ENCODE results near the gene ENKUR.
"Not testable (repeated sequence)": the region's sequence is repeated elsewhere in the genome, so short reads cannot be mapped to it uniquely, and the experiment has no call there.

ENKUR gene

DNA sequence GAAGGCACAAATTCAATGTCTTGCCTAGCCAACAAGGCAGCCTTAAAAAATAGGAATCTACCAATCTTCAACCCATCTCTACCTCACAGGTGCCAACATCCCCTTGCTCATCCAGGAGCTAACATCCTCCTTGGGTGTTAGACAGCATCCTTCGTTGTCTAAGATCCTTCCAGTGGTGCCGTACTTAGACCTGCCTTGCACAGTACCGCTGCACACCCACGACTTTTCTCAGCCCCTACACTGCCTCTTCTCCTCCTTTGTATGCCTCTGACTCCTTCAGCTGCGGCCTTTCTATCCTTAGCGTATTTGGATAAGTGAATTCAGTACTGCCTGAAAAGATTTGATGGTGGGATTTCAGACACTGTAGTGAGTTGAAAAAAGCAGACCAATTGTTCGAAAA lies 47.6 kb downstream of the ENKUR start:
- DNase-seq (ENCODE audit: insufficient read length, low spot score) (no peak), FAIRE-seq (no peak)
- TF ChIP-seq POLR2A (IDR thresholded peaks at IDR 0.05; ENCODE audit: low read depth, low read length), result no peak

DNA sequence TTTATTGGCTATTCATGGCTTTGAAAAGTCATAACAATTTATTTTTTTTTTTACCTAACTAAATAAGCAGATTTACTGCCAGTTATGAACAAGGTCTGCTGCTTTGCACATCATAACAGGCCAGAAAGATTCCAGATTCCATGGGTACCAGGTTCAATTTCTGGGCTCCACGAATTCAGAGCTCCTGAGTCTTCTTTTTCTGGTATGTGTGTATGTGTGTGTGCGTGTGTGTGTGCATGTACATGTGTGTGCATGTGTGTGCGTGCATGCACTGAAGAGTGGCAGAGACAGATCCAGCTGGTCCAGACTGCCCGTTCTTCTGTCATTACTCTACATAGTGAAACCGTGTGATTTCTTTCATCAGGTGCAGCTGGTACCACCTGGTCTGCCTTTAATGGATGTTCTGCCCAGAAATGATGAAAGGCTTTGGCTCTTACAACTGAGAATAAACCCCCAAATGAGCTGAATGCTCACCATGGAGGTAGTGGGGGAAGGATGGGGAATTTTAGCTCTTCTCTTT lies 48.9 kb downstream of the ENKUR start:
- FAIRE-seq (no peak), DNase-seq (ENCODE audit: insufficient read length, low spot score) (no peak)
- no peak for TF ChIP-seq TAF1 (IDR thresholded peaks at IDR 0.05; ENCODE audit: low read depth, low read length)
- no peak for TF ChIP-seq SPI1 (IDR thresholded peaks at IDR 0.05; ENCODE audit: low read depth, low read length)
- TF ChIP-seq PAX5 (IDR thresholded peaks at IDR 0.05; ENCODE audit: insufficient read depth, low read length, severe bottlenecking), result no peak
- no peak for TF ChIP-seq POU2F2 (IDR thresholded peaks at IDR 0.05; ENCODE audit: low read depth, low read length)
- no peak for TF ChIP-seq POLR2AphosphoS5 (IDR thresholded peaks at IDR 0.05; ENCODE audit: low read depth, low read length)
- no peak for TF ChIP-seq POLR2A (IDR thresholded peaks at IDR 0.05; ENCODE audit: low read depth, low read length)

- TF ChIP-seq TAF1 (IDR thresholded peaks at IDR 0.05; ENCODE audit: low read depth, low read length), result no peak
- no peak for FAIRE-seq
- DNase-seq (ENCODE audit: insufficient read length, low spot score), result no peak
These were observed 50.9 kb downstream of the ENKUR start for GRCh38 chr10:24965051-24965450.

DNA sequence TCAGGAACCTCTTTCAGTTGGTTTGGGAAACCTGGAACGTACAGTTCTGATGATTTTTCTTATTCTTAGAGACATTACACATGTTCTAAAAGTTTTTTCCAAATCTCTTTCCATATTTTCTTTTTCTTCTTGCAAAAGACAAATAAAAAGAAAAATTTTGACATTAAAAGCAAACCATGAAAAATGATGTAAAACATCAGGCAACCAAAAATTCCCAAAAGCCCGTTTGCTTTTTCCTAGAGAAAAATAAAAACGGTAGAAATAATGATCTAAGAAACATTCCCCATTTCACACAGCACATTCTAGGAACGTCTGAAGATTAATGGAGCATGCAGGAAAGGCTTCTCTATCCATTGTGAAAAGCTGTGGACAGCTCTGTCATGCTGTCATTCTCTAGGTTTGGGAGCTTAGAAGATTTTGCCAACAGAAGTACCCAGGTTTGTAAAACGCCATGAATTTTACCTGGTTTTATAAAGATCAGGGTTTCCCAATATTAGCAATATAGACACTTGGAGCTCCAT lies 52.4 kb downstream of the ENKUR start:
- FAIRE-seq, result no peak
- TF ChIP-seq PAX5 (IDR thresholded peaks at IDR 0.05; ENCODE audit: insufficient read depth, low read length, severe bottlenecking) (no peak), TAF1 (IDR thresholded peaks at IDR 0.05; ENCODE audit: low read depth, low read length) (no peak), POLR2AphosphoS5 (IDR thresholded peaks at IDR 0.05; ENCODE audit: low read depth, low read length) (no peak), POU2F2 (IDR thresholded peaks at IDR 0.05; ENCODE audit: low read depth, low read length) (no peak), POLR2A (IDR thresholded peaks at IDR 0.05; ENCODE audit: low read depth, low read length) (no peak), SPI1 (IDR thresholded peaks at IDR 0.05; ENCODE audit: low read depth, low read length) (no peak)
- DNase-seq (ENCODE audit: insufficient read length, low spot score), result no peak

DNA sequence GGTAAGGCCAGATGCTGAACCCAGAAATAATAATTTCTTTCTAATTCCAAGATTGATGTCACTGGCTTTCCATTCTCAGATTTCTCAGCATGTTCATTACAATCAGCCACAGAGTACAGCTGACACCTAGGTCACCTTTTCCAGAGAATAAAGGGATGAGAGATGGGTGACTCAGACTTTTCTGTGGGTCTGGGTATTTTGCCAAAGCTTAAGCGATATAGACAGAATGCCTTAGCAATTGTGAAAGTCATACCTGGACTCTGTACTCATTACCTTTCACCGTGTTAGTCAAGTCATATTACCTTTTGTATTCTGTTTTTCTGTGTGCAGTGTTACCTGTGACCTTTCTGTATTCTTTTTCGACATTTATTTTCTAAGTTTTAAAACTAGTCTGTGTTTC lies 53.0 kb downstream of the ENKUR start:
- DNase-seq (ENCODE audit: insufficient read length, low spot score) (no peak), FAIRE-seq (no peak)
- TF ChIP-seq POU2F2 (IDR thresholded peaks at IDR 0.05; ENCODE audit: low read depth, low read length) (no peak), POLR2A (IDR thresholded peaks at IDR 0.05; ENCODE audit: low read depth, low read length) (no peak), TAF1 (IDR thresholded peaks at IDR 0.05; ENCODE audit: low read depth, low read length) (no peak), POLR2AphosphoS5 (IDR thresholded peaks at IDR 0.05; ENCODE audit: low read depth, low read length) (no peak), PAX5 (IDR thresholded peaks at IDR 0.05; ENCODE audit: insufficient read depth, low read length, severe bottlenecking) (no peak), SPI1 (IDR thresholded peaks at IDR 0.05; ENCODE audit: low read depth, low read length) (no peak)

DNA sequence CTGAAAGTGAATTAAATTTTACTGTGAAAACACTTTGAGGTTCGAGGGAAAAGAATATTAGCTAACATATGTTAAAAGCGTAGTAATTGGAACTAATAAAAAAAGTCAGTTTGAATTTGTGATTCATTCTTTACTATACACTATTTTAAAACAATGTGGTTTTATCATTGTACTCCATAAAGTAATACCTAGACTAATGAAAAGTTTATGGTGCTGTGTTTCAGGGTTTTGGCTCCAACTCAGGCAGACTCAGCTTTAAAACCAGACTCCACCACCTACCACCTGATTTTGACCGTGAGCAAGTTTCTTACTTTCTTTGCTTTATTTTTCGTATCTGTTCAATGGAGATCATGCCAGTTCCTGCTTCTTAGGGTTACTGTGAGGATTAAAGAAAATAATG lies 54.4 kb downstream of the ENKUR start:
- FAIRE-seq (no peak), DNase-seq (ENCODE audit: insufficient read length, low spot score) (no peak)
- no peak for TF ChIP-seq SPI1 (IDR thresholded peaks at IDR 0.05; ENCODE audit: low read depth, low read length)
- TF ChIP-seq PAX5 (IDR thresholded peaks at IDR 0.05; ENCODE audit: insufficient read depth, low read length, severe bottlenecking), result no peak
- no peak for TF ChIP-seq POLR2AphosphoS5 (IDR thresholded peaks at IDR 0.05; ENCODE audit: low read depth, low read length)
- no peak for TF ChIP-seq POU2F2 (IDR thresholded peaks at IDR 0.05; ENCODE audit: low read depth, low read length)
- TF ChIP-seq POLR2A (IDR thresholded peaks at IDR 0.05; ENCODE audit: low read depth, low read length), result no peak
- TF ChIP-seq TAF1 (IDR thresholded peaks at IDR 0.05; ENCODE audit: low read depth, low read length), result no peak

- FAIRE-seq (no peak), DNase-seq (ENCODE audit: insufficient read length, low spot score) (no peak)
- TF ChIP-seq SPI1 (IDR thresholded peaks at IDR 0.05; ENCODE audit: low read depth, low read length), result no peak
These were observed 56.6 kb downstream of the ENKUR start for GRCh38 chr10:24959382-24959730.

DNA sequence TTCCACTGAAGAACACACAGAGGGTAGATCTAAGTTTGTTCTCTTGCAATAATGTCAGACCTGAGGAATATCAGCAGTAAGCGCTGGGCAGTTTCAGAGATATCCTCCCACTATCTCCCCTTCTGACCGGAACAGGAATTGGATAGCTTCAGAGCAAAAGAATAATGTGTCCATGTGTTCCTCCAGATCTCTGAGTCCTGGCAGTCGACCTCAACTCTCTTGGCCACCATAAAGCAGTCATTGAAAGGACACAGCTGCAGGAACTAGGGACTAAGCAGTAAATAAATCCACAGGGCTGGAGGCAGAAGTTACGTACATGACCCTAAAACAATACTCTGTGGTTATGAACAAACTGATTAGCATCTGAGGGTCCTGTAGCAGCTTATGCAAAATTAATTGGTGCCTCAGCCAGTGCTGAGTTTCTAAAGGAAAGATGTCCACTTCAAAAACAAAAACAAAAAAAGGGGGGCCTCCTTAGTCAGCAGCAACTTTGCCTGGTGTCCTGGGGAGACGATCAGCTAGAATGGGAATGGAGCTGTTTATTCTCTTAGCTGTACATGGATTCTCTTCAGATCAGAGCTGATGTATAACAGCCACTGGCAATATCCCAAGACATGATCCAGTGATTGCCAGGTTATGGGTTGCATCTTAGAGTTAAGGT lies 57.1 kb downstream of the ENKUR start:
- FAIRE-seq (no peak), DNase-seq (ENCODE audit: insufficient read length, low spot score) (no peak)
- TF ChIP-seq TAF1 (IDR thresholded peaks at IDR 0.05; ENCODE audit: low read depth, low read length), result no peak
- no peak for TF ChIP-seq SPI1 (IDR thresholded peaks at IDR 0.05; ENCODE audit: low read depth, low read length)
- no peak for TF ChIP-seq POLR2A (IDR thresholded peaks at IDR 0.05; ENCODE audit: low read depth, low read length)
- TF ChIP-seq POU2F2 (IDR thresholded peaks at IDR 0.05; ENCODE audit: low read depth, low read length), result no peak
- no peak for TF ChIP-seq POLR2AphosphoS5 (IDR thresholded peaks at IDR 0.05; ENCODE audit: low read depth, low read length)
- TF ChIP-seq PAX5 (IDR thresholded peaks at IDR 0.05; ENCODE audit: insufficient read depth, low read length, severe bottlenecking), result no peak

DNA sequence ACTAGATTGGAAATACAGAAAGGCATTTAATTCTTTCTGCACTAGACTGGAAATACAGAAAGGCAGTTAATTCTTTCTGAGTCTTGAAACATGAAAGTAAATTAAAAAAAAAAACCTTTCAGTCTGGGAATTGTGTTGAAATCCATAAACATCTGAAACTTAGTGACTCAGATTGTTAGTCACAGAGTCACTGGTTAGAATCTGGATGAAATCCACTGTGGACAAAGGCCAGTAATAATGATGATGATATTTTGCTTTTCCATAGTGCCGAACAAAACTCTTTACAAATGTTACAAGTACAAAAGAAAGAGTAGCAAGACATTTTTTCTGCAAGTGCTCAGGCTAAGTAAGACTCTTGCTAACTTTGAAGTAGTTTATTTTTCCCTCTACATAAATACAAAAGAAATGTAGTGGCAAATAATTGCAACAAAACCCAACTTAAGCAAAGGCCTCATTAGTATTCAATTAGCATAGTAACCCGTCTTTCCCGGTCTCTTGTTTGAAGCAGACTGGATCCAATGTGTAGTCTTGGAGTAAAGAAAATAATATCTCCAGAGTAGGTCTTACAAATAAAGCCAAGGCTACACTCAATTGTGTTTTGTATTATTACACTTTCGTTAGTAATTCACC lies 57.8 kb downstream of the ENKUR start:
- FAIRE-seq (no peak), DNase-seq (ENCODE audit: insufficient read length, low spot score) (no peak)
- TF ChIP-seq POLR2AphosphoS5 (IDR thresholded peaks at IDR 0.05; ENCODE audit: low read depth, low read length) (no peak), SPI1 (IDR thresholded peaks at IDR 0.05; ENCODE audit: low read depth, low read length) (no peak), TAF1 (IDR thresholded peaks at IDR 0.05; ENCODE audit: low read depth, low read length) (no peak)

DNA sequence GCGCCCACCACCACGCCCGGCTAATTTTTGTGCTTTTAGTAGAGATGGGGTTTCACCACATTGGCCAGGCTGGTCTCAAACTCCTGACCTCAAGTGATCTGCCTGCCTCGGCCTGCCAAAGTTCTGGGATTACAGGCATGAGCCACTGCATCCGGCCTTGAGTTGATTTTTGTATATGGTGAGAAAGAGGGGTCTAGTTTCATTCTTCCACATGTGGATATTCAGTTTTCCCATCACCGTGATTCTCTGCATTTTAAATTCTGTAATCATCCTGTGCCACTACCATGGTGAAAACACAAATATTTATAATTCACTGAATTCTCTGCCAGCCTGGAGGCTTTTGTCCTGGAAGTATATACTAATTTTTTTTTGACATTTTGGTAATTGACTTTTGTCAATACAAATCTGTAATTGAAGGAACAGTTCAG lies 58.3 kb downstream of the ENKUR start:
- FAIRE-seq; DNase-seq (ENCODE audit: insufficient read length, low spot score): not testable (repeated sequence)

- TF ChIP-seq SPI1 (IDR thresholded peaks at IDR 0.05; ENCODE audit: low read depth, low read length) (no peak), POLR2AphosphoS5 (IDR thresholded peaks at IDR 0.05; ENCODE audit: low read depth, low read length) (no peak), PAX5 (IDR thresholded peaks at IDR 0.05; ENCODE audit: insufficient read depth, low read length, severe bottlenecking) (no peak), POLR2A (IDR thresholded peaks at IDR 0.05; ENCODE audit: low read depth, low read length) (no peak), POU2F2 (IDR thresholded peaks at IDR 0.05; ENCODE audit: low read depth, low read length) (no peak), TAF1 (IDR thresholded peaks at IDR 0.05; ENCODE audit: low read depth, low read length) (no peak)
- DNase-seq (ENCODE audit: insufficient read length, low spot score), result no peak
- no peak for FAIRE-seq
These were observed 62.3 kb downstream of the ENKUR start for GRCh38 chr10:24953675-24954074.
